HepG2 (cell line): ENCODE data around the gene GARS1. TPM values are rescaled to one million over a fixed set of nuclear protein-coding genes. Genes with fewer than 3 reads are reported as not detected.

Source experiments
- ATAC-seq: fragments of 200-7000 bp; cut with Tn5 transposase; 3 replicates; pipeline ENCODE4 v1.9.1; 2020; ENCODE audit warnings: mild to moderate bottlenecking, moderate library complexity
- BruUV-seq: library from RNA; stranded (reverse); fragments of 400-500 nt; replicated peaks from 2 replicates; lab custom pipeline; 2021; lab: Mats Ljungman, UMichigan
- CTCF ChIA-PET: fragments of 300-600 bp; formaldehyde crosslinking; extraction: SDS; loops from one replicate; lab custom pipeline; 2021; ENCODE audit warnings: low total read pairs, inconsistent platforms, low intra/inter-chr PET ratio; lab: Yijun Ruan, JAX
- POLR2A ChIA-PET: fragments of 350-600 bp; sonication (Branson Sonifier 250); formaldehyde crosslinking; loops from one replicate; lab custom pipeline; 2020; ENCODE audit warnings: antibody characterized with exemption, inconsistent platforms; lab: Yijun Ruan, JAX
- DNase-seq: peaks from one replicate; pipeline ENCODE4 v3.0.0-alpha.2; 2015; ENCODE audit warnings: low spot score
- FAIRE-seq: peaks from 3 replicates; lab custom pipeline; 2011; peaks lifted over from hg19 to GRCh38; lab: Jason Lieb, UNC
- H2AFZ ChIP-seq: one replicate; pipeline ENCODE4 v1.6.1; 2011; ENCODE audit warnings: low read length, inconsistent platforms
- H3K27ac ChIP-seq: fragments of 300-600 bp; 3 replicates; pipeline ENCODE4 v1.8.0; 2011; ENCODE audit warnings: mixed run types, mild to moderate bottlenecking, mixed read lengths, low read length, inconsistent platforms; ENCODE audit not compliant: insufficient read depth; ENCODE audit errors: extremely low read length
- H3K27me3 ChIP-seq, 2 experiments: fragments of 200-600 bp in 1 of 2; 2 replicates in 1 of 2; 3 replicates in 1 of 2; pipeline versions ENCODE4 v1.6.0 to v1.8.0; 2011; ENCODE audit warnings: low read length in 2 of 2, mild to moderate bottlenecking in 2 of 2, moderate library complexity in 2 of 2, inconsistent platforms in 1 of 2; ENCODE audit not compliant: insufficient read depth in 2 of 2, control insufficient read depth in 1 of 2
- H3K36me3 ChIP-seq, 2 experiments: fragments of 200-600 bp in 1 of 2; replicated peaks in 1 of 2; 2 replicates in 1 of 2; 3 replicates in 1 of 2; pipeline versions ENCODE4 v1.5.1 to v1.8.0; 2011; ENCODE audit warnings: low read length in 2 of 2, inconsistent platforms in 1 of 2; ENCODE audit not compliant: insufficient read depth in 2 of 2, control insufficient read depth in 1 of 2
- H3K4me1 ChIP-seq: 2 replicates; pipeline ENCODE4 v1.5.1; 2012; ENCODE audit warnings: low read length, inconsistent platforms; ENCODE audit not compliant: insufficient read depth
- H3K4me2 ChIP-seq: 2 replicates; pipeline ENCODE4 v1.6.0; 2011; ENCODE audit warnings: low read depth, low read length, inconsistent platforms
- H3K4me3 ChIP-seq, 3 experiments: fragments of 200-600 bp in 1 of 3; sonication (generic), shearing (Covaris generic) in 1 of 3; replicated peaks in 1 of 3; 2 replicates each; pipeline ENCODE4 v1.5.1; 2011 to 2016; ENCODE audit warnings: low read length in 3 of 3, inconsistent platforms in 2 of 3, low read depth in 2 of 3, mild to moderate bottlenecking in 2 of 3, control low read depth in 1 of 3, mixed read lengths in 1 of 3; ENCODE audit not compliant: insufficient read depth in 1 of 3
- H3K79me2 ChIP-seq: one replicate; pipeline ENCODE4 v1.6.1; 2011; ENCODE audit warnings: low read length, inconsistent platforms; ENCODE audit not compliant: insufficient read depth
- H3K9ac ChIP-seq: 2 replicates; pipeline ENCODE4 v1.6.0; 2011; ENCODE audit warnings: mild to moderate bottlenecking, low read depth, low read length, inconsistent platforms; ENCODE audit not compliant: insufficient read depth
- H3K9me3 ChIP-seq: 2 replicates; pipeline ENCODE4 v1.5.1; 2012; ENCODE audit warnings: mild to moderate bottlenecking, low read length
- H4K20me1 ChIP-seq: 2 replicates; pipeline ENCODE4 v1.6.0; 2011; ENCODE audit warnings: inconsistent platforms, mild to moderate bottlenecking, low read length, moderate library complexity; ENCODE audit not compliant: insufficient read depth
- CEBPG ChIP-seq: IDR thresholded peaks from 2 replicates; pipeline ENCODE4 v1.6.1; 2016
- CREM ChIP-seq, 2 experiments: sonication (generic) in 1 of 2; formaldehyde crosslinking in 1 of 2; IDR thresholded peaks; 2 replicates each; pipeline versions ENCODE4 v1.4.0 to v1.6.1; 2016 to 2020; ENCODE audit warnings: antibody characterized with exemption in 1 of 2, mild to moderate bottlenecking in 1 of 2, missing genetic modification reagents in 1 of 2
- FOSL2 ChIP-seq: sonication (generic); formaldehyde crosslinking; IDR thresholded peaks from 2 replicates; pipeline ENCODE4 v1.4.0; 2020; ENCODE audit warnings: missing genetic modification reagents
- HNRNPLL ChIP-seq: fragments of 200-400 bp; formaldehyde crosslinking; IDR thresholded peaks from 2 replicates; pipeline ENCODE4 v1.6.1; 2017; ENCODE audit warnings: mild to moderate bottlenecking, low read depth, low read length; ENCODE audit not compliant: poor library complexity, severe bottlenecking
- ISX ChIP-seq: sonication (generic); formaldehyde crosslinking; conservative IDR thresholded peaks from 2 replicates; pipeline ENCODE4 v1.5.0; 2020; ENCODE audit warnings: missing genetic modification reagents
- KLF16 ChIP-seq, 2 experiments: sonication (generic) in 1 of 2; formaldehyde crosslinking in 1 of 2; IDR thresholded peaks; 2 replicates each; pipeline versions ENCODE4 v1.6.1 to v1.8.0; 2016 to 2023; ENCODE audit warnings: missing genetic modification reagents in 2 of 2, missing compliant biosample characterization in 1 of 2
- NR3C1 ChIP-seq: sonication (generic); formaldehyde crosslinking; IDR thresholded peaks from 2 replicates; pipeline ENCODE4 v1.4.0; 2020; ENCODE audit warnings: missing genetic modification reagents
- RARA ChIP-seq: IDR thresholded peaks from 2 replicates; pipeline ENCODE4 v1.6.1; 2016; ENCODE audit warnings: missing genetic modification reagents, missing compliant biosample characterization
- SPEN ChIP-seq: sonication (generic); formaldehyde crosslinking; IDR thresholded peaks from 2 replicates; pipeline ENCODE4 v1.5.1; 2020; ENCODE audit warnings: low read depth, mild to moderate bottlenecking, missing genetic modification reagents
- TBP ChIP-seq: sonication (generic); formaldehyde crosslinking; IDR thresholded peaks from 2 replicates; pipeline ENCODE4 v1.5.0; 2020; ENCODE audit warnings: missing genetic modification reagents
- XRCC5 ChIP-seq: fragments of 200-400 bp; formaldehyde crosslinking; optimal IDR thresholded peaks from 2 replicates; pipeline ENCODE3; 2017; ENCODE audit warnings: mild to moderate bottlenecking, low read length
- ZNF121 ChIP-seq: sonication (generic); formaldehyde crosslinking; IDR thresholded peaks from 2 replicates; pipeline ENCODE4 v1.5.0; 2020; ENCODE audit warnings: mild to moderate bottlenecking, missing genetic modification reagents
- ZNF234 ChIP-seq: sonication (generic); formaldehyde crosslinking; conservative IDR thresholded peaks from 2 replicates; pipeline ENCODE4 v1.5.1; 2020; ENCODE audit warnings: mild to moderate bottlenecking, missing genetic modification reagents
- ZNF326 ChIP-seq: sonication (generic); formaldehyde crosslinking; IDR thresholded peaks from 2 replicates; pipeline ENCODE4 v1.4.0; 2020; ENCODE audit warnings: missing genetic modification reagents, borderline replicate concordance
- ZZZ3 ChIP-seq: sonication (generic); formaldehyde crosslinking; IDR thresholded peaks from 2 replicates; pipeline ENCODE4 v1.4.0; 2020; ENCODE audit warnings: missing genetic modification reagents, mild to moderate bottlenecking, borderline replicate concordance
- WGBS: methylation state at CpG from one replicate; pipeline ENCODE4 v1.1.6; 2017; ENCODE audit warnings: low lambda C conversion rate; 5-methylcytosine and 5-hydroxymethylcytosine counted together
- in situ Hi-C: cut with HindIII; loops from 2 replicates; pipeline ENCODE4 v1.10.0; 2017; ENCODE audit warnings: low pct_unique_long_range_greater_than_20kb; ENCODE audit not compliant: extremely low pct_ligation_motif_present
- intact Hi-C: fragments of 100-400 bp; cut with micrococcal nuclease; formaldehyde crosslinking; loops from one replicate; pipeline ENCODE4 v1.10.0; 2022; ENCODE audit not compliant: unreplicated experiment
- polyA plus RNA-seq, 8 experiments: library from polyadenylated mRNA; depleted of rRNA in 3 of 8; stranded (reverse) in 7 of 8; unstranded in 1 of 8; fragments of >200 nt; fragmentation: Illumina TruSeq in 4 of 8; extraction: Trizol in 4 of 8; gene quantifications; 2 replicates each; pipeline versions ENCODE4 v1.2.1 to v1.2.3, GENCODE V29; 2011 to 2016; ENCODE audit warnings: low read depth in 4 of 8, missing spikeins in 1 of 8, mixed read lengths in 1 of 8; ENCODE audit not compliant: insufficient read depth in 1 of 8
- total RNA-seq, 5 experiments: library from RNA; depleted of rRNA; stranded (reverse); fragments of >200 nt; fragmentation: Illumina TruSeq; extraction: Trizol; gene quantifications; 2 replicates each; pipeline ENCODE4 v1.2.3, GENCODE V29; 2016; ENCODE audit warnings: low read depth in 1 of 5
- TF ChIP-seq, protein P1 (sequence below): sonication (generic); formaldehyde crosslinking; IDR thresholded peaks from 2 replicates; pipeline ENCODE4 v1.5.1; 2020; ENCODE audit warnings: missing genetic modification reagents, mild to moderate bottlenecking, borderline replicate concordance
- TF ChIP-seq, protein P2 (sequence below): sonication (generic); formaldehyde crosslinking; IDR thresholded peaks from 2 replicates; pipeline ENCODE4 v1.8.1; 2022; ENCODE audit warnings: mild to moderate bottlenecking, missing genetic modification reagents
- TF ChIP-seq, protein P3 (sequence below): sonication (generic); formaldehyde crosslinking; IDR thresholded peaks from 2 replicates; pipeline ENCODE4 v1.9.0; 2021; ENCODE audit warnings: missing genetic modification reagents, borderline replicate concordance

The GARS1 gene
- total and polyA plus RNA-seq, 2 of the 13 experiments (the other 11 are each of a cell fraction or from before 2014, with no cell fraction given) = 140 to 460 TPM

DNA sequence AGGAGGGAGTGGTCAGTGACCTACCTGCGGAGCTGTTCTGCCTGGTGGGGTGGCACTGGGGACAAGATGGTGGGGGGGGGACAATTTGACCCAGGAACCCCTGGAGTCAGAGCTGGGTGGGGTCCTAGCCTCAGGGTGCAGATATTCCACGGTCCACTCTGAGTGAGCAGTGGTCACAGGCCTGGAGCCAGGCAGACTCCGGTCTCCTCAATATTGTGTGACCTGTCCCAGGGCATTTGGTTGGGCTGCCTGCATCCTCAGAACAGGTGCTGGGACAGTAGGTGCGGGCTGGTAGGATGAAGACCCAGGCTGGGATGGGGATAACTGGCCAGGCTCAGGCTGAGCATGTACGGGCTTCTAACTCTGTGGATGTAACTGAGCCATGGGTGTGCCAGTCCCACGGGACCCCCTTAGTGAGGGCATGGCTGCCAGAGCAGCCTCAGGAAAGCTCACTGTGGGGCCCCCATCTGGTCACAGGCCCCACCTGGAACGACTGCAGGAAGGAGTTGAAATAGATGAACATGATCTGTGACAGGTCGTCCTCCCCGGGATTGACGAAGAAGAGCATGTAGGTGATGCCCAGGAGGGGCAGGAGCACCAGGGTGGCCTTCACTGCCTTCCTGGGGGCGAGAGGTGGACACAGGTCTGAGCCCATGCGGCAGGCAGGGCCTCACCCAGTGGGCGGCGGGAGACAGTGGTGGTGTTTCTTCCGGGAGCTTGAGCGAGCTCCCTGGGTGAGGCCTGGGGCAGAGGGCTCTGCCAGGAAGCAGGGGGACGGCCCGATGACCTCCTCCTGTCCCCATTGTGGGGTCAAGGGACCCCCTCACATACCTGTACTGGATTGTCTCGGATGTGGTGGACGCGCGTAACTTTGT lies 60.7 kb downstream of the GARS1 start (continued):
- TF ChIP-seq CREM (IDR thresholded peaks at IDR 0.05) (no peak), CREM (CRISPR knock-in tag; IDR thresholded peaks at IDR 0.05) (no peak), TBP (CRISPR knock-in tag) (no peak), ZNF121 (CRISPR knock-in tag) (no peak), HNRNPLL (no peak), CEBPG (CRISPR knock-in tag) (no peak), ZZZ3 (CRISPR knock-in tag) (no peak)

DNA sequence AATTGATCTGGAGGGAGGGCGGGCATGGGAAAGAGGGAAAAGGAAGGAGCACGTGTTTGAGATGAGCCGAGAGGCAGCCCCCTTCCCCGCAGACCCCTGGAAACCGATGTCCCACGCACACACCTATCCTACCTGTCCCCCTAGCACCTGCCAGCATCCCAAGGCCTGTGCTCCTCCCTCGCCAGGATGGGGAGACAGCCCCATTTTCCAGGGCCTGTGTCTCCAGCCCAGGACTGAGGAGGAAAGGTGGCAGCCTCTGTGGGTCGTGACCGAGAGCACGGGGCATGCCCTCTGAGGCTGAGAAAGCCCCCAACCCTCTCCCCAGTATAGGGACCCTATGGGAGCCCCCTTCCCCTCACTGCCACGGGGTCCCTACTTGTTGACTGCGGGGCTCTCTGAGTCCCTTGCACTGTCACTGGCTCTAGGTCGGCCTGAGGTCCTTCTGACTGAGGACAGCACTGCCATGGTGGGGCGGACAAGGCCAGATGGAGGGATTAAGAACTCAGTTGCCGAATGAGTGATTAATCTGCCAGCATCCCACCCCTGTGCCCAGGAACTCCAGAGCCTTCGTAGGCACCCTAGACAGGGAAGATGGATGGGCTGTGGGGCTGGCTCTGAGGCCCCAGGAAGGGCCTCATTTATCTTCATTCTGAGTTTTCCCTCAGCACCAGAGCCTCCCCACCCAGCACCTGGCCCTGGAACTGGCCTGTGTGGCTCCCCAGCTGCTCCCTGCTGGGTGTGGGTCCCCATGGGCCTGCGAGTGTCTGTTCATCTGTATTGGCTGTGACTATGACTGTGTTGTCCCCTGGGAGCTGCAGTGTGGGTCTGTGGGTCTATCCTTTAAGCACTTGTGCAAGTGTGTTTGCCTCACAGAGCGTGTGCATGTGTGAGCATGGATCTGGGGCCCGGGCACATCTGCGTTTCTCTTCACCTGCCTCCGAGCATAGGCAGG lies 61.6 kb downstream of the GARS1 start:
- no peaks in the 10 kb centered on the region for H4K20me1 ChIP-seq
- H3K27me3 ChIP-seq = peaks cover 0 to 2% of the 10 kb centered on the region in 2 experiments; a peak in 1 of 5 replicates
- no peak overlapping the region for H3K9ac ChIP-seq
- no peak for DNase-seq
- FAIRE-seq = no peak
- CTCF ChIA-PET = no interaction called here
- ATAC-seq = no peak
- POLR2A ChIA-PET = no interaction called here
- H3K79me2 ChIP-seq = no peaks in the 10 kb centered on the region
- H3K4me2 ChIP-seq = no peak overlapping the region
- H3K4me1 ChIP-seq = no peaks in the 10 kb centered on the region
- H2AFZ ChIP-seq = no peak overlapping the region
- H3K36me3 ChIP-seq = no peaks in the 10 kb centered on the region
- no TSS peak for BruUV-seq
- in situ Hi-C loops (no loop called here), intact Hi-C loops (no loop called here)
- H3K27ac ChIP-seq = no peak overlapping the region
- no peak overlapping the region for H3K4me3 ChIP-seq
- WGBS = 9% methylated on average over 13 of the region's 21 CpGs
- H3K9me3 ChIP-seq = no peaks in the 10 kb centered on the region
- TF ChIP-seq ZNF234 (CRISPR knock-in tag) (no peak), ZNF326 (CRISPR knock-in tag) (no peak), NR3C1 (no peak), SPEN (CRISPR knock-in tag) (no peak), ISX (CRISPR knock-in tag) (no peak), RARA (CRISPR knock-in tag) (no peak), XRCC5 (no peak), FOSL2 (CRISPR knock-in tag) (no peak), KLF16 (CRISPR knock-in tag; IDR thresholded peaks at IDR 0.05) (no peak)
- TF ChIP-seq, protein P1, sequence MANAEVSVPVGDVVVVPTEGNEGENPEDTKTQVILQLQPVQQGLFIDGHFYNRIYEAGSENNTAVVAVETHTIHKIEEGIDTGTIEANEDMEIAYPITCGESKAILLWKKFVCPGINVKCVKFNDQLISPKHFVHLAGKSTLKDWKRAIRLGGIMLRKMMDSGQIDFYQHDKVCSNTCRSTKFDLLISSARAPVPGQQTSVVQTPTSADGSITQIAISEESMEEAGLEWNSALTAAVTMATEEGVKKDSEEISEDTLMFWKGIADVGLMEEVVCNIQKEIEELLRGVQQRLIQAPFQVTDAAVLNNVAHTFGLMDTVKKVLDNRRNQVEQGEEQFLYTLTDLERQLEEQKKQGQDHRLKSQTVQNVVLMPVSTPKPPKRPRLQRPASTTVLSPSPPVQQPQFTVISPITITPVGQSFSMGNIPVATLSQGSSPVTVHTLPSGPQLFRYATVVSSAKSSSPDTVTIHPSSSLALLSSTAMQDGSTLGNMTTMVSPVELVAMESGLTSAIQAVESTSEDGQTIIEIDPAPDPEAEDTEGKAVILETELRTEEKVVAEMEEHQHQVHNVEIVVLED (CRISPR knock-in tag) = no peak
- TF ChIP-seq, protein P2, sequence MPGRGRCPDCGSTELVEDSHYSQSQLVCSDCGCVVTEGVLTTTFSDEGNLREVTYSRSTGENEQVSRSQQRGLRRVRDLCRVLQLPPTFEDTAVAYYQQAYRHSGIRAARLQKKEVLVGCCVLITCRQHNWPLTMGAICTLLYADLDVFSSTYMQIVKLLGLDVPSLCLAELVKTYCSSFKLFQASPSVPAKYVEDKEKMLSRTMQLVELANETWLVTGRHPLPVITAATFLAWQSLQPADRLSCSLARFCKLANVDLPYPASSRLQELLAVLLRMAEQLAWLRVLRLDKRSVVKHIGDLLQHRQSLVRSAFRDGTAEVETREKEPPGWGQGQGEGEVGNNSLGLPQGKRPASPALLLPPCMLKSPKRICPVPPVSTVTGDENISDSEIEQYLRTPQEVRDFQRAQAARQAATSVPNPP (CRISPR knock-in tag) = no peak
- TF ChIP-seq, protein P3, sequence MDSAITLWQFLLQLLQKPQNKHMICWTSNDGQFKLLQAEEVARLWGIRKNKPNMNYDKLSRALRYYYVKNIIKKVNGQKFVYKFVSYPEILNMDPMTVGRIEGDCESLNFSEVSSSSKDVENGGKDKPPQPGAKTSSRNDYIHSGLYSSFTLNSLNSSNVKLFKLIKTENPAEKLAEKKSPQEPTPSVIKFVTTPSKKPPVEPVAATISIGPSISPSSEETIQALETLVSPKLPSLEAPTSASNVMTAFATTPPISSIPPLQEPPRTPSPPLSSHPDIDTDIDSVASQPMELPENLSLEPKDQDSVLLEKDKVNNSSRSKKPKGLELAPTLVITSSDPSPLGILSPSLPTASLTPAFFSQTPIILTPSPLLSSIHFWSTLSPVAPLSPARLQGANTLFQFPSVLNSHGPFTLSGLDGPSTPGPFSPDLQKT = no peak
